Hypothalamus (tissue), 51 donors: ENCODE results near the gene TNN.

Experiments
- DNase-seq, 51 donors: peaks; one replicate each; lab custom pipeline; 2025; lab: John Stamatoyannopoulos, UW

The TNN gene

DNA sequence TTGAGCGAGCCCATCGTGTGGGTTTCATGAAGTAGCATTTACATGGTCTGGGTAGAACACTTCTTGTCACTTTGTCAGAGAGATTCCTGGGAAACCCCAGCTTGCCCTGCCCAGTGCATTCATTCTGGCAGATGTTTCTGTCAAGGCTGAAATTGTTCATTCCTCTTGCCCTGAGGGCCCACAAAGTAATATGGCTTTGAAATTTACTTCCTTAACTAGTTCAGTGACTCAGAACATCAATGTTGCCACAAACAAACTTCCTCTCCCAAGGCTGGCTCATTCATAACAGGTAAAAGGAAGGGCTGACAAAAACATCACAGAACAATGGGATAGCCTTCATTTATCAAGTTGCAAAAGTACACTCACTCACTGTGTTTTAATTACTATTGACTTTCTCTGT, 129.9 kb downstream of the TNN start:
- no peak for DNase-seq
